GM18519 (cell line): Measurements from ENCODE around the gene EMP1.

Experiments used
- ATAC-seq: cut with Tn5 transposase; IDR thresholded peaks from one replicate; pipeline ENCODE4 v1.9.1; 2021; ENCODE audit warnings: mild to moderate bottlenecking, moderate library complexity; ENCODE audit not compliant: unreplicated experiment, low FRiP score

Gene EMP1

GRCh38 chr12:13218641-13219040, 22.1 kb downstream of the EMP1 start:
- no peak for ATAC-seq

GRCh38 chr12:13219320-13219719, 22.8 kb downstream of the EMP1 start:
- ATAC-seq: no peak

- ATAC-seq: no peak
These were observed 24.3 kb downstream of the EMP1 start for GRCh38 chr12:13220838-13221237.

- ATAC-seq: no peak
These were observed 25.6 kb downstream of the EMP1 start for GRCh38 chr12:13222076-13222475.

GRCh38 chr12:13223179-13223804, 26.8 kb downstream of the EMP1 start:
- ATAC-seq: no peak

- no peak for ATAC-seq
These were observed 27.4 kb downstream of the EMP1 start for GRCh38 chr12:13223941-13224340.

- ATAC-seq: no peak
These were observed 30.7 kb downstream of the EMP1 start for GRCh38 chr12:13227191-13227590.

GRCh38 chr12:13228579-13228978, 32.1 kb downstream of the EMP1 start:
- no peak for ATAC-seq

- no peak for ATAC-seq
These were observed 33.0 kb downstream of the EMP1 start for GRCh38 chr12:13229504-13229903.

GRCh38 chr12:13230500-13230899, 34.0 kb downstream of the EMP1 start:
- no peak for ATAC-seq

GRCh38 chr12:13233830-13234641, 37.5 kb downstream of the EMP1 start:
- no peak for ATAC-seq

GRCh38 chr12:13238204-13238603, 41.7 kb downstream of the EMP1 start:
- ATAC-seq: no peak

DNA sequence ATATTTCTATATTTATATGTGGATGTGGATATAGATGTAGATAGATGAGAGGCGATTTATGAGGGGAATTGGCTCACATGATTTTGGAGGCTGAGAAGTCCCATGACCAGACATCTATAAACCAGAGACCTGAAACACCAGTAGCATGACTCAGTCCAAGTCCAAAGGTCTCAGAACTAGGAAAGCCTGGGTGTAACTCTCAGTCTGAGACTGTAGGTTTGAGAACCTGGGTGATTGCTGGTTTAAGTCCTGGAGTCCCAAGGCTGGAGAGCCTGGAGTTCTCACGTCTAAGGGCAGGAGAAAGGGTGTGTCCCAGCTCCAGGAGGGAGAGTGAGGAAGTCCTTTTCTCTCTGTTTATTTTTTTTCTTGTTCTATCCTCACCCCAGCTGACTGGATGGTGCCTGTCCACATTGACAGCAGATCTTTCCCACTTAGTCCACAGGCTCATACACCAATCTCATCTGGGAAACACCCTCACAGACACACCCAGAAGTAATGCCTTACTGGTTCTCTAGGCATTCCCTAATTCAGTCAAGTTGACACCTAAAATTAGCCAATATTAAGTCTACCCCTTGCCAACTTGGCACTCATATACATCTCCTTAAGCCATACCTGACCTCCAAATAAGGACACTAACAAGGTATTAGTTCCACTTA, 45.4 kb downstream of the EMP1 start:
- ATAC-seq: no peak

DNA sequence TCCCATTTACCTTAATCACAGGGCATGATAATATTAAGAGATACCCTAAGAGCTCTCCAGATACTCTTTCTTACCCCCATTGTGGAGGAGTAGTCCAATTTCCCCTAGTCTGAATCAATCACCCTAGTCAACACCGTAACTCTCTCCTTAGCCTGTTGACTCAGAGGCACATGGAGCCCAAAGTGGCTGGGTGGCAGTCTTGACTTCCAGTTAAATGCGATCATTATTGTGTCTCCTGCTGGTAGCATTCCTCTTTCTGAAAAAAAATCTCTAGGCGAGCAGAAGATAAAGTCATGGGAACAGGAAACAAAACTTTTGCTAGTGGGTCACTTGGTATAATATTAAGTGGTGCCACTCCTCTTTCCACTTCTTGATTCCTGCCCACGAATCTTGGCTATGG, 46.4 kb downstream of the EMP1 start:
- ATAC-seq: no peak

GRCh38 chr12:13243516-13244070, 47.1 kb downstream of the EMP1 start:
- ATAC-seq: no peak

- no peak for ATAC-seq
These were observed 51.1 kb downstream of the EMP1 start for GRCh38 chr12:13247596-13247995.

- ATAC-seq: no peak
These were observed 52.4 kb downstream of the EMP1 start for GRCh38 chr12:13248964-13249363.

GRCh38 chr12:13250416-13250815, 53.9 kb downstream of the EMP1 start:
- no peak for ATAC-seq

- ATAC-seq: no peak
These were observed 55.0 kb downstream of the EMP1 start for GRCh38 chr12:13251521-13251920.

DNA sequence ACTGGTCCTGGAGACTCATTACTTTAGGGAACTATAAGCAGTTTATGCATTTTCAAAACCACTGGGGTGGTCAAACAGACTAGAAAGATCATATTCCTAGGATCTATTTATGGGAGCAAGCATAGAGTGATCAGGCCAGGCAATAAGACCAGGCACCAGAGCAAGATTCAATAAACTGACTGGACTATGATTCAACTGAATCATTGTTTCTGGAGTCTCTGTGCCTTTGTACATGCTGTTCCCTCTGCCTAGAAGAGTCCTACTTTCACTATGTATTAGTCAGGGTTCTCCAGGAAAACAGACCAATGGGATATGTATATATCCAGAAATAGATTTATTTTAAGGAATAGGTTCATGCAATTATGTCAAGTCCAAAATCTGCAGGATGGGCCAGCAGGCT, 55.5 kb downstream of the EMP1 start:
- no peak for ATAC-seq

DNA sequence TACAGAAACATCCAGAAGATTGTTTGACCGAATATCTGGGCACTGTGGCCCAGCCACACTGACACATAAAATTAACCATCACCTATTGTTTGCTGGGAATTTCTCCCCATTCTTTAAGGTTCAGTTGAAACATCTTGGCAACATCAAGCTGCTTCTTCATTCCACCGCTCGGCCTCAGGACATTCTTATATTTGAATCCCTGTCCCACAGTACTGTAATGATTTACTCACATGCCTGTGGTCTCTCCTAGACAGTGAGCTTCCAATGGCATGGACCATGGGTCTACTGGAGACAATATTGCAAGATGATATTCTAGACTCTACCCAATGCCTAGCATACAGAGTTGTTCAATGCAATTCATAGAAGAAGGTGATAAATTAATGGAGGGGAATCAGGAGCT, 56.1 kb downstream of the EMP1 start:
- ATAC-seq: no peak
